B cell (primary cell): ENCODE measurements around the gene HK2. TPM values are rescaled to one million over a fixed set of nuclear protein-coding genes. Genes with fewer than 3 reads are reported as not detected.

ENCODE experiments used
- ATAC-seq: fragments of 200-7000 bp; cut with Tn5 transposase; one replicate; pipeline ENCODE4 v1.10.0; 2021; ENCODE audit warnings: low read depth, mild to moderate bottlenecking, moderate number of reproducible peaks, moderate library complexity
- CTCF ChIA-PET: fragments of 350-600 bp; sonication (Branson Sonifier 250); formaldehyde crosslinking; loops from one replicate; lab custom pipeline; 2021; ENCODE audit warnings: antibody characterized with exemption, inconsistent platforms; lab: Charles Lee
- POLR2A ChIA-PET: fragments of 350-600 bp; sonication (Branson Sonifier 250); formaldehyde crosslinking; loops from one replicate; lab custom pipeline; 2021; ENCODE audit warnings: antibody characterized with exemption; lab: Charles Lee
- DNase-seq: peaks from one replicate; pipeline ENCODE4 v3.0.0; 2013
- H2AFZ ChIP-seq: 2 replicates; pipeline ENCODE4 v1.6.1; 2012; ENCODE audit warnings: mild to moderate bottlenecking, low read depth, low read length; ENCODE audit not compliant: insufficient read depth, poor library complexity, severe bottlenecking
- H3K27ac ChIP-seq, 2 donors: 1 replicate in 1 of 2; 2 replicates in 1 of 2; pipeline ENCODE4 v1.5.1; 2012 to 2013; ENCODE audit warnings: low read length in 2 of 2, mild to moderate bottlenecking in 2 of 2, moderate library complexity in 1 of 2
- H3K27me3 ChIP-seq, 4 experiments: fragments of 200-600 bp in 1 of 4; sonication (generic) in 1 of 4; replicated peaks in 1 of 4; 1 replicate in 2 of 4; 2 replicates in 2 of 4; pipeline versions ENCODE4 v1.6.1 to v1.7.0; 2013 to 2016; ENCODE audit warnings: low read length in 3 of 4, mild to moderate bottlenecking in 2 of 4, mixed read lengths in 1 of 4, moderate library complexity in 1 of 4; ENCODE audit not compliant: insufficient read depth in 4 of 4, control insufficient read depth in 3 of 4; ENCODE audit errors: control extremely low read depth in 1 of 4
- H3K36me3 ChIP-seq, 2 experiments: replicated peaks in 1 of 2; 1 replicate in 1 of 2; 2 replicates in 1 of 2; pipeline versions ENCODE4 v1.6.1 to v1.7.1; 2013; ENCODE audit warnings: low read length in 1 of 2; ENCODE audit not compliant: insufficient read depth in 2 of 2, control insufficient read depth in 1 of 2; ENCODE audit errors: control extremely low read depth in 1 of 2, extremely low read depth in 1 of 2
- H3K4me1 ChIP-seq, 2 donors: fragments of 200-600 bp in 1 of 2; sonication (generic) in 1 of 2; 1 replicate in 1 of 2; 2 replicates in 1 of 2; pipeline versions ENCODE4 v1.5.1 to v1.6.1; 2013 to 2017; ENCODE audit warnings: low read length in 2 of 2; ENCODE audit not compliant: control insufficient read depth in 2 of 2, insufficient read depth in 2 of 2
- H3K4me2 ChIP-seq: replicated peaks from 2 replicates; pipeline ENCODE3; 2012; ENCODE audit warnings: mild to moderate bottlenecking, low read depth, low read length; ENCODE audit not compliant: poor library complexity, severe bottlenecking
- H3K4me3 ChIP-seq, 5 experiments: fragments of 200-600 bp in 1 of 5; sonication (generic) in 1 of 5; 1 replicate in 3 of 5; 2 replicates in 2 of 5; pipeline versions ENCODE4 v1.5.1 to v1.7.0; 2011 to 2016; ENCODE audit warnings: low read length in 4 of 5, mild to moderate bottlenecking in 4 of 5, low read depth in 2 of 5, control low read depth in 1 of 5, moderate library complexity in 1 of 5; ENCODE audit not compliant: insufficient read depth in 1 of 5; ENCODE audit errors: control extremely low read depth in 1 of 5, extremely low read depth in 1 of 5
- H3K79me2 ChIP-seq: fragments of 200-600 bp; sonication (generic); one replicate; pipeline ENCODE4 v1.6.0; 2016; ENCODE audit warnings: low read length; ENCODE audit not compliant: control insufficient read depth, insufficient read depth
- H3K9ac ChIP-seq: fragments of 200-600 bp; sonication (generic); 2 replicates; pipeline ENCODE4 v1.6.1; 2017; ENCODE audit warnings: mild to moderate bottlenecking, low read length, moderate library complexity
- H3K9me3 ChIP-seq, 3 donors: one replicate each; pipeline versions ENCODE4 v1.6.1 to v1.7.1; 2013; ENCODE audit warnings: low read length in 2 of 3; ENCODE audit not compliant: control insufficient read depth in 2 of 3, insufficient read depth in 1 of 3; ENCODE audit errors: control extremely low read depth in 1 of 3
- H4K20me1 ChIP-seq: 2 replicates; pipeline ENCODE4 v1.6.0; 2012; ENCODE audit warnings: mild to moderate bottlenecking, low read length; ENCODE audit not compliant: insufficient read depth, control insufficient read depth, poor library complexity, severe bottlenecking
- H3K27ac Mint-ChIP-seq: one replicate; pipeline ENCODE4 v1.8.0; 2021; ENCODE audit warnings: mixed read lengths
- H3K27me3 Mint-ChIP-seq: one replicate; pipeline ENCODE4 v1.8.0; 2021; ENCODE audit warnings: mixed read lengths
- H3K4me1 Mint-ChIP-seq: one replicate; pipeline ENCODE4 v1.8.0; 2021; ENCODE audit warnings: mixed read lengths
- H3K4me3 Mint-ChIP-seq: one replicate; pipeline ENCODE4 v1.8.0; 2021; ENCODE audit warnings: mixed read lengths
- H3K9me3 Mint-ChIP-seq: one replicate; pipeline ENCODE4 v1.8.0; 2022; ENCODE audit warnings: mixed read lengths; ENCODE audit not compliant: insufficient read depth
- EZH2 ChIP-seq: IDR thresholded peaks from 2 replicates; pipeline ENCODE4 v1.6.1; 2012; ENCODE audit warnings: borderline replicate concordance, low read depth, mild to moderate bottlenecking, moderate library complexity, low read length; ENCODE audit not compliant: insufficient read depth, poor library complexity, severe bottlenecking
- WGBS: methylation state at CpG from one replicate; pipeline ENCODE4 v1.1.5; 2013; ENCODE audit warnings: missing lambda C conversion rate; ENCODE audit not compliant: insufficient coverage; 5-methylcytosine and 5-hydroxymethylcytosine counted together
- intact Hi-C: fragments of 100-400 bp; cut with micrococcal nuclease; formaldehyde crosslinking; loops from one replicate; pipeline ENCODE4 v1.10.0; 2022
- polyA plus RNA-seq: library from polyadenylated mRNA; depleted of rRNA; stranded (reverse); fragments of >200 nt; gene quantifications from 2 replicates; pipeline ENCODE4 v1.2.3, GENCODE V29; 2012
- total RNA-seq, 2 donors: library from RNA; stranded (reverse); fragments of 120-200 nt in 1 of 2; gene quantifications; 1 replicate in 1 of 2; 2 replicates in 1 of 2; pipeline versions ENCODE4 v1.2.3 to v1.2.4, GENCODE V29; 2013 to 2022
- TF ChIP-seq, protein P1 (sequence below): fragments of 200-600 bp; IDR thresholded peaks from one replicate; pipeline ENCODE4 v1.8.0; 2022; ENCODE audit warnings: antibody characterized with exemption, mild to moderate bottlenecking

HK2 gene
- total and polyA plus RNA-seq, 2 donors (not counting 1 experiment from before 2014, with no cell fraction given), result 5.0 to 5.7 TPM

DNA sequence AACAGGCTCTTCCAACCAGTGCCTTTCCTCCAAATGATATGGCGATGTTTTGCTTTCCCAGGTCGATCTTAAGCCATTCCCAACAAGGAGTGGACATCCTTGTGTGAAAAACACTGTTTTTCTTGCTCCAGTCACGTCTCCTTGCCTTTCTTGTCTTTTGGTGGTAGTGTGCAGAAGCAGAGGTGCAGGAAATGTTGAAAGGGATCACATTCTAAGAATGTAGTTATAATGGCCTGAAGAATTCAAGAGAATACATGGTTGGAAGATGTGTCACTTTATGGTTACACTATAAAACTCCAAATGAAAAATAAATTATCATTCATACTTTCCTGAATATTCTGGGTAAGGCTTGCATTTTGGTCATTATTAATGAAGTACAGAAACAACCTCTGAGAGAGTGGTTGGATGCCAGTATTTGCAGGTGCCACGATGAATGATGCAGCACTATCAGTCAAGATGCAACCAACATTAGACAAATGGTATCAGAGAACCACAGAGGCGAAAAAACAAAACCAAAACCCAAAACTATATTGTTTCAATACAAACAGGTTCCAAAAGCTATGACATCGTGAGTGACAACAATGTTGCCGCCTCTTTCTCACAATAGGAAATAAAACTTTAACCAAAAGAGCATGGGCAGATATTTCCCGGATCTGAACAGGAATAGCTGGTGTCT, 97.0 kb downstream of the HK2 start:
- H3K27ac Mint-ChIP-seq, result no peak overlapping the region
- no peak overlapping the region for H3K9ac ChIP-seq
- no peak overlapping the region for H3K4me3 Mint-ChIP-seq
- ChIA-PET POLR2A (no interaction called here), CTCF (no interaction called here)
- no peaks in the 10 kb centered on the region for H3K9me3 ChIP-seq
- DNase-seq (no peak), ATAC-seq (no peak)
- no peaks in the 10 kb centered on the region for H3K36me3 ChIP-seq
- H3K9me3 Mint-ChIP-seq, result no peaks in the 10 kb centered on the region
- H4K20me1 ChIP-seq, result no peaks in the 10 kb centered on the region
- H3K4me1 ChIP-seq, result no peaks in the 10 kb centered on the region
- no peak for TF ChIP-seq EZH2
- TF ChIP-seq, protein P1, sequence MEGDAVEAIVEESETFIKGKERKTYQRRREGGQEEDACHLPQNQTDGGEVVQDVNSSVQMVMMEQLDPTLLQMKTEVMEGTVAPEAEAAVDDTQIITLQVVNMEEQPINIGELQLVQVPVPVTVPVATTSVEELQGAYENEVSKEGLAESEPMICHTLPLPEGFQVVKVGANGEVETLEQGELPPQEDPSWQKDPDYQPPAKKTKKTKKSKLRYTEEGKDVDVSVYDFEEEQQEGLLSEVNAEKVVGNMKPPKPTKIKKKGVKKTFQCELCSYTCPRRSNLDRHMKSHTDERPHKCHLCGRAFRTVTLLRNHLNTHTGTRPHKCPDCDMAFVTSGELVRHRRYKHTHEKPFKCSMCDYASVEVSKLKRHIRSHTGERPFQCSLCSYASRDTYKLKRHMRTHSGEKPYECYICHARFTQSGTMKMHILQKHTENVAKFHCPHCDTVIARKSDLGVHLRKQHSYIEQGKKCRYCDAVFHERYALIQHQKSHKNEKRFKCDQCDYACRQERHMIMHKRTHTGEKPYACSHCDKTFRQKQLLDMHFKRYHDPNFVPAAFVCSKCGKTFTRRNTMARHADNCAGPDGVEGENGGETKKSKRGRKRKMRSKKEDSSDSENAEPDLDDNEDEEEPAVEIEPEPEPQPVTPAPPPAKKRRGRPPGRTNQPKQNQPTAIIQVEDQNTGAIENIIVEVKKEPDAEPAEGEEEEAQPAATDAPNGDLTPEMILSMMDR, result no peak
- H2AFZ ChIP-seq, result no peak overlapping the region
- no peaks in the 10 kb centered on the region for H3K79me2 ChIP-seq
- no peaks in the 10 kb centered on the region for H3K4me1 Mint-ChIP-seq
- WGBS, result 84% methylated on average over 3 of the region's 8 CpGs
- intact Hi-C loops, result no loop called here
- no peaks in the 10 kb centered on the region for H3K27me3 Mint-ChIP-seq
- no peak overlapping the region for H3K27ac ChIP-seq
- no peak overlapping the region for H3K4me2 ChIP-seq
- H3K4me3 ChIP-seq, result no peak overlapping the region
- H3K27me3 ChIP-seq, result no peaks in the 10 kb centered on the region

DNA sequence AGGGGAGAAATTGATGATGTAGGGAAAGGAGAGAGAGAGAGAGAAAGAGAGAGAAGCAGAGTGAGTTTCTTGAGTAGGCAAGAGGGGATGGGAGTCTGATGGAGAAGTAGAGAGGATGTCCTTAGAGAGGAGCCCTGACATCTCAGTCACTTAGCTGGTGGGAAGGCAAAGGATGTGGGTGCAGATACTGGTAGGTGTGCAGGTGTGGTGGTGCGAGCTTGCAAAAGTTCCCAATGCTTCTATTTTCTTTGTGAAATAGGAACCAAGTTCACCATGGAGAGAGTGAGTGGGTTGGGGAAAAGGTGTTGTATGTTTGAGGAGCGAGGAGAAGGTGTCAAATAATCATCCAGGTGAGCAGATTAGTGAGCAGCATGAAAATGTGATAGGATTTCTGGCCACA, 98.0 kb downstream of the HK2 start:
- DNase-seq (no peak), ATAC-seq (no peak)
- ChIA-PET POLR2A (no interaction called here), CTCF (no interaction called here)
- Mint-ChIP-seq H3K4me1 (no peaks in the 10 kb centered on the region), H3K27ac (no peak overlapping the region), H3K4me3 (no peak overlapping the region), H3K27me3 (no peaks in the 10 kb centered on the region), H3K9me3 (no peaks in the 10 kb centered on the region)
- Histone ChIP-seq H2AFZ (no peak overlapping the region), H3K79me2 (no peaks in the 10 kb centered on the region), H3K9me3 (no peaks in the 10 kb centered on the region), H4K20me1 (no peaks in the 10 kb centered on the region), H3K4me3 (no peak overlapping the region), H3K4me1 (no peaks in the 10 kb centered on the region), H3K36me3 (no peaks in the 10 kb centered on the region), H3K27ac (no peak overlapping the region), H3K27me3 (no peaks in the 10 kb centered on the region), H3K9ac (no peak overlapping the region), H3K4me2 (no peak overlapping the region)
- 62% methylated on average over 2 of the region's 2 CpGs for WGBS
- TF ChIP-seq EZH2, result no peak
- TF ChIP-seq, protein P1, result no peak
- intact Hi-C loops, result no loop called here
